ENCODE measurements around the gene NKTR. TPM values are rescaled to one million over a fixed set of nuclear protein-coding genes. Genes with fewer than 3 reads are reported as not detected.

NKTR gene
- total and polyA plus RNA-seq, 2 of the 13 experiments (the other 11 are each of a cell fraction or from before 2014, with no cell fraction given), result 41.3 to 59.6 TPM

- no peak overlapping the region for H2AFZ ChIP-seq (ENCODE audit: low read length)
- FAIRE-seq (no peak), ATAC-seq (no peak), DNase-seq (ENCODE audit: low spot score) (no peak)
- 100% methylated on average over 1 of the region's 1 CpG for WGBS (ENCODE audit: low lambda C conversion rate)
- no peaks in the 10 kb centered on the region for H3K9me3 ChIP-seq (ENCODE audit: low read length)
- peaks cover 94% of the 10 kb centered on the region for H3K79me2 ChIP-seq (ENCODE audit: insufficient read depth, low read length)
- POLR2A ChIA-PET, result interaction anchor here (0.7 to 1.9 kb wide), 2 partner anchors 11 to 20 kb away, joined by 3 to 9 read pairs; partner anchors contain the start of genes NKTR and SS18L2
- in situ Hi-C loops (cut with HindIII; ENCODE audit: extremely low pct_ligation_motif_present, low pct_unique_long_range_greater_than_20kb), result no loop called here
- no peak overlapping the region for H3K4me3 ChIP-seq (replicated peaks in 1 of 3; ENCODE audit: insufficient read depth in 1 of 3, low read depth in 2 of 3, low read length in 3 of 3)
- TF ChIP-seq PITX1 (CRISPR knock-in tag; IDR thresholded peaks at IDR 0.05) (no peak), ZNF639 (CRISPR knock-in tag; conservative IDR thresholded peaks at IDR 0.05) (no peak), ZSCAN25 (CRISPR knock-in tag; IDR thresholded peaks at IDR 0.05) (no peak), IKZF4 (CRISPR knock-in tag; IDR thresholded peaks at IDR 0.05; ENCODE audit: borderline replicate concordance, low read depth, not compliant biosample characterization) (no peak), DNMT3B (CRISPR knock-in tag; conservative IDR thresholded peaks at IDR 0.05) (no peak), GABPA (IDR thresholded peaks at IDR 0.05; ENCODE audit: low read depth, low read length) (no peak), GABPA (CRISPR knock-in tag; IDR thresholded peaks at IDR 0.05; ENCODE audit: low read depth) (no peak), KAT8 (CRISPR knock-in tag; IDR thresholded peaks at IDR 0.05) (no peak), ZNF792 (CRISPR knock-in tag; IDR thresholded peaks at IDR 0.05) (no peak), ZNF496 (CRISPR knock-in tag; IDR thresholded peaks at IDR 0.05; ENCODE audit: insufficient replicate concordance) (no peak), ZNF546 (CRISPR knock-in tag; conservative IDR thresholded peaks at IDR 0.05) (no peak), ZNF205 (CRISPR knock-in tag; IDR thresholded peaks at IDR 0.05) (no peak)
- H4K20me1 ChIP-seq (ENCODE audit: insufficient read depth, low read length), result peaks cover 51% of the 10 kb centered on the region
- CTCF ChIA-PET (ENCODE audit: low intra/inter-chr PET ratio, low total read pairs), result no interaction called here
- H3K36me3 ChIP-seq (replicated peaks in 1 of 2; ENCODE audit: control insufficient read depth in 1 of 2, insufficient read depth in 2 of 2, low read length in 2 of 2), result peaks cover 3 to 35% of the 10 kb centered on the region in 2 experiments
- no peak overlapping the region for H3K4me2 ChIP-seq (ENCODE audit: low read depth, low read length)
- BruUV-seq (replicated peaks), result no TSS peak
- intact Hi-C loops (cut with micrococcal nuclease; ENCODE audit: unreplicated experiment), result no loop called here
- H3K4me1 ChIP-seq (ENCODE audit: insufficient read depth, low read length), result peaks cover 22% of the 10 kb centered on the region
- no peak overlapping the region for H3K9ac ChIP-seq (ENCODE audit: insufficient read depth, low read depth, low read length)
- no peaks in the 10 kb centered on the region for H3K27me3 ChIP-seq (ENCODE audit: control insufficient read depth in 1 of 2, insufficient read depth in 2 of 2, low read length in 2 of 2)
- no peak overlapping the region for H3K27ac ChIP-seq (ENCODE audit: extremely low read length, insufficient read depth, low read length)
Measured at GRCh38 chr3:42610976-42611375, 10.5 kb downstream of the NKTR start.
